ENCODE measurements around the gene PCDHGA2.
"Not testable (repeated sequence)": the region's sequence is repeated elsewhere in the genome, so short reads cannot be mapped to it uniquely, and the experiment has no call there.

PCDHGA2 gene

GRCh38 chr5:141366016-141366896, 27.7 kb downstream of the PCDHGA2 start:
- H3K36me3 ChIP-seq (ENCODE audit: control insufficient read depth, insufficient read depth, low read length), result no peaks in the 10 kb centered on the region
- no peak overlapping the region for H3K9ac ChIP-seq (ENCODE audit: low read depth, low read length)
- no peaks in the 10 kb centered on the region for H3K27me3 ChIP-seq (ENCODE audit: control insufficient read depth, insufficient read depth, low read length)
- no peak overlapping the region for H3K27ac ChIP-seq (ENCODE audit: low read depth, low read length)
- no peaks in the 10 kb centered on the region for H3K4me1 ChIP-seq (ENCODE audit: control insufficient read depth, insufficient read depth, low read length)
- peaks cover 62% of the 10 kb centered on the region for H3K9me3 ChIP-seq (ENCODE audit: control insufficient read depth, insufficient read depth, low read length)
- no peak overlapping the region for H3K4me3 ChIP-seq (ENCODE audit: low read depth, low read length)

- no peak within 1 kb of the TSS for H3K9ac ChIP-seq (ENCODE audit: low read depth, low read length)
- H3K4me3 ChIP-seq (ENCODE audit: low read depth, low read length), result no peak within 1 kb of the TSS
- no peaks in the 10 kb centered on the region for H3K4me1 ChIP-seq (ENCODE audit: control insufficient read depth, insufficient read depth, low read length)
- no peak within 1 kb of the TSS for H3K27ac ChIP-seq (ENCODE audit: low read depth, low read length)
- peaks cover 58% of the 10 kb centered on the region for H3K9me3 ChIP-seq (ENCODE audit: control insufficient read depth, insufficient read depth, low read length)
- no peaks in the 10 kb centered on the region for H3K36me3 ChIP-seq (ENCODE audit: control insufficient read depth, insufficient read depth, low read length)
- no peaks in the 10 kb centered on the region for H3K27me3 ChIP-seq (ENCODE audit: control insufficient read depth, insufficient read depth, low read length)
These were observed 31.7 kb downstream of the PCDHGA2 start, which contains the start of gene PCDHGB3 for GRCh38 chr5:141369994-141370848. Gene PCDHGB3, plus strand, starts transcription at chr5:141370242. Its CDS starts 153 bp downstream, at chr5:141370395.

DNA sequence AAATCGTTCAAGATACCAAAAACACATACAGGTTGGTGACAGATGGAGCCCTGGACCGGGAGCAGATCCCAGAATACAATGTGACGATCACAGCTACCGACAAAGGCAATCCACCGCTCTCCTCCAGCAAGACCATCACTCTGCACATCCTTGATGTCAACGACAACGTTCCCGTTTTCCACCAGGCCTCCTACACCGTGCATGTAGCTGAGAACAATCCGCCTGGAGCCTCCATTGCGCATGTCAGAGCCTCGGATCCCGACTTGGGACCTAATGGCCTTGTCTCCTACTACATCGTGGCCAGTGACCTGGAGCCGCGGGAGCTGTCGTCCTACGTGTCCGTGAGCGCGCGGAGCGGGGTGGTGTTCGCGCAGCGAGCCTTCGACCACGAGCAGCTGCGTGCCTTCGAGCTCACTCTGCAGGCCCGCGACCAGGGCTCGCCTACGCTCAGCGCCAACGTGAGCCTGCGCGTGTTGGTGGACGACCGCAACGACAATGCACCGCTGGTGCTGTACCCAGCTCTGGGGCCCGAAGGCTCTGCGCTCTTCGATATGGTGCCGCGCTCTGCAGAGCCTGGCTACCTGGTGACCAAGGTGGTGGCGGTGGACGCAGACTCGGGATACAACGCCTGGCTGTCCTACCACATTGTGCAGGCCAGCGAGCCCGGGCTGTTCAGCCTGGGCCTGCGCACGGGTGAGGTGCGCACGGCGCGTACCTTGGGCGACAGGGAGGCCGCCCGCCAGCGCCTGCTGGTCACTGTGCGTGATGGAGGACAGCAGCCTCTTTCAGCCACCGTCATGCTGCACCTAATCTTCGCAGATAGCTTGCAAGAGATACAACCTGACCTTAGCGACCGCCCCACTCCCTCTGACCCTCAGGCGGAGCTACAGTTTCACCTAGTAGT, 33.3 kb downstream of the PCDHGA2 start:
- no peak overlapping the region for H3K27ac ChIP-seq (ENCODE audit: low read depth, low read length)
- no peaks in the 10 kb centered on the region for H3K4me1 ChIP-seq (ENCODE audit: control insufficient read depth, insufficient read depth, low read length)
- no peaks in the 10 kb centered on the region for H3K27me3 ChIP-seq (ENCODE audit: control insufficient read depth, insufficient read depth, low read length)
- H3K9me3 ChIP-seq (ENCODE audit: control insufficient read depth, insufficient read depth, low read length), result peaks cover 51% of the 10 kb centered on the region
- H3K4me3 ChIP-seq (ENCODE audit: low read depth, low read length), result no peak overlapping the region
- no peaks in the 10 kb centered on the region for H3K36me3 ChIP-seq (ENCODE audit: control insufficient read depth, insufficient read depth, low read length)
- no peak overlapping the region for H3K9ac ChIP-seq (ENCODE audit: low read depth, low read length)

DNA sequence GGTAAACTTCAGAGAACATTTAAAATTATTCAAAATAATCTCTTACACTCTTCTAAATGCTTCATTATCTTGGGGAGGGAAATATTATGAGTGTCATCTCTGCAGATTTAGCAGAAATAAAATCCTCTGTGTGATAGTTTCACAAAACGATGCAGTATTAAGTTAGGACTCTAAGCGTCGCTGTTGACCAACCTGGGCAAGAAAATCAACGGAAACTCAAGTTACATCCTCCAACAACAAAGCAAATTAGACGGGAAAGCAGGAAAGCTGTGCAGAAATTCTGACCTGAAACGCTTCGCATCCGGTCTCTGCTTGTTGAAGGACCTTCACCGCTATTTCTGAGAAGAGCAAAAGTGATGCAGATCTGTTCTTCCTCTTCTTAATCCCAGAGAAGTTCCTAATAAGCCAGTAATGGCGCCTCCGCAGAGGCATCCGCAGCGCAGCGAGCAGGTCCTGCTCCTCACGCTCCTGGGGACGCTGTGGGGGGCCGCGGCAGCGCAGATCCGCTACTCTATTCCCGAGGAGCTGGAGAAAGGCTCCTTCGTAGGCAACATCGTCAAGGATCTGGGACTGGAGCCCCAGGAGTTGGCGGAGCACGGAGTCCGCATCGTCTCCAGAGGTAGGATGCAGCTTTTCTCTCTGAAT, 35.2 kb downstream of the PCDHGA2 start, which contains the start of gene PCDHGA6:
PCDHGA6 (plus strand) TSS at position 219 of the 645 bp plus-strand sequence; CDS start at position 412, 193 bp downstream.
- H3K27me3 ChIP-seq (ENCODE audit: control insufficient read depth, insufficient read depth, low read length), result no peaks in the 10 kb centered on the region
- peaks cover 48% of the 10 kb centered on the region for H3K9me3 ChIP-seq (ENCODE audit: control insufficient read depth, insufficient read depth, low read length)
- no peaks in the 10 kb centered on the region for H3K4me1 ChIP-seq (ENCODE audit: control insufficient read depth, insufficient read depth, low read length)
- H3K9ac ChIP-seq (ENCODE audit: low read depth, low read length), result no peak within 1 kb of the TSS
- peak within 1 kb of the TSS; percentile 33; the same call in 1 of the 2 replicates for H3K4me3 ChIP-seq (ENCODE audit: low read depth, low read length)
- no peaks in the 10 kb centered on the region for H3K36me3 ChIP-seq (ENCODE audit: control insufficient read depth, insufficient read depth, low read length)
- H3K27ac ChIP-seq (ENCODE audit: low read depth, low read length), result no peak within 1 kb of the TSS

DNA sequence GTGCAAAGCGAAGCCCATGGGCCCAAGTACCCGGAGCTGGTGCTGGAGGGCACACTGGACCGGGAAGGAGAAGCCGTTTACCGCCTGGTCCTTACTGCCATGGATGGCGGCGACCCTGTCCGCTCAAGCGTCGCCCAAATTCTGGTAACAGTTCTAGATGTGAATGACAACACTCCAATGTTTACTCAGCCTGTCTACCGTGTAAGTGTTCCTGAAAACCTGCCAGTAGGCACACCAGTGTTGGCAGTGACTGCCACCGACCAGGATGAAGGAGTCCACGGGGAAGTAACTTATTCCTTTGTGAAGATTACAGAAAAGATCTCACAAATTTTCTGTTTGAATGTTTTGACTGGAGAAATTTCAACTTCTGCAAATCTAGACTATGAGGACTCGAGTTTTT, 36.1 kb downstream of the PCDHGA2 start:
- Histone ChIP-seq H3K4me3 (ENCODE audit: low read depth, low read length) (no peak overlapping the region), H3K27ac (ENCODE audit: low read depth, low read length) (no peak overlapping the region), H3K27me3 (ENCODE audit: control insufficient read depth, insufficient read depth, low read length) (no peaks in the 10 kb centered on the region), H3K36me3 (ENCODE audit: control insufficient read depth, insufficient read depth, low read length) (no peaks in the 10 kb centered on the region), H3K9me3 (ENCODE audit: control insufficient read depth, insufficient read depth, low read length) (peaks cover 48% of the 10 kb centered on the region), H3K4me1 (ENCODE audit: control insufficient read depth, insufficient read depth, low read length) (no peaks in the 10 kb centered on the region), H3K9ac (ENCODE audit: low read depth, low read length) (no peak overlapping the region)

- not testable (repeated sequence) for H3K36me3 ChIP-seq (ENCODE audit: control insufficient read depth, insufficient read depth, low read length); H3K4me1 ChIP-seq (ENCODE audit: control insufficient read depth, insufficient read depth, low read length); H3K9ac ChIP-seq (ENCODE audit: low read depth, low read length); H3K27me3 ChIP-seq (ENCODE audit: control insufficient read depth, insufficient read depth, low read length); H3K4me3 ChIP-seq (ENCODE audit: low read depth, low read length); H3K27ac ChIP-seq (ENCODE audit: low read depth, low read length)
- peaks cover 46% of the 10 kb centered on the region for H3K9me3 ChIP-seq (ENCODE audit: control insufficient read depth, insufficient read depth, low read length)
These were observed 37.0 kb downstream of the PCDHGA2 start for GRCh38 chr5:141375444-141376155.

DNA sequence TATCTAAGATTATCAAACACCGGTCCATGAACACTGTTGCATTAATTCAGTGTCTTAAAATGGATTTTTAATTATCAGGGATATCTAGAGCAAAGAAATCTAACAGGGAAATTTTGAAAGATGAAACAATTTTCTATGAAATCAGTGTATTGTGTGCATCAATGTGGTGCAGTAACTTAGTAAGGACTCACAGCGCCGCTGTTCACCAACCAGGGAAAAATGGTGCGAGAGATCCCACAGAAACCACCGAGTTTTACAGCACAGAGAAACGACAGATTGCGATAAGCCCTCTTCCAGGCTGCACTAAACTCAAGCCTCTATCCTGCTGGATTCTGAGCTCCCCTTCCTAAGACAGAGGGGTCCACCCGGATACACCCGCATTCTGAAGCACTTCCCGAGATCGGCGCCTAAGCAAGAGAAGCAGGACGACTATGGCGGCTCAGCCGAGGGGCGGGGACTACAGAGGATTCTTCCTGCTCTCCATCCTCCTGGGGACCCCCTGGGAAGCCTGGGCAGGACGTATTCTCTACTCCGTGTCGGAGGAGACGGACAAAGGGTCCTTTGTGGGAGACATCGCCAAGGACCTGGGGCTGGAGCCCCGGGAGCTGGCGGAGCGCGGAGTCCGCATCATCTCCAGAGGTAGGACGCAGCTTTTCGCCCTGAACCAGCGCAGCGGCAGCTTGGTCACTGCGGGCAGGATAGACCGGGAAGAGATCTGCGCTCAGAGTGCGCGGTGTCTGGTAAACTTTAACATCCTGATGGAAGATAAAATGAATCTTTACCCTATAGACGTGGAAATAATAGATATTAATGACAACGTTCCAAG, 44.1 kb downstream of the PCDHGA2 start, which contains the start of gene PCDHGA7:
PCDHGA7 (plus strand) TSS at position 274 of the 826 bp plus-strand sequence; CDS start at position 432, 158 bp downstream.
- peaks cover 43% of the 10 kb centered on the region for H3K9me3 ChIP-seq (ENCODE audit: control insufficient read depth, insufficient read depth, low read length)
- no peak within 1 kb of the TSS for H3K27ac ChIP-seq (ENCODE audit: low read depth, low read length)
- H3K27me3 ChIP-seq (ENCODE audit: control insufficient read depth, insufficient read depth, low read length), result no peaks in the 10 kb centered on the region
- H3K4me3 ChIP-seq (ENCODE audit: low read depth, low read length), result no peak within 1 kb of the TSS
- no peaks in the 10 kb centered on the region for H3K36me3 ChIP-seq (ENCODE audit: control insufficient read depth, insufficient read depth, low read length)
- no peak within 1 kb of the TSS for H3K9ac ChIP-seq (ENCODE audit: low read depth, low read length)
- no peaks in the 10 kb centered on the region for H3K4me1 ChIP-seq (ENCODE audit: control insufficient read depth, insufficient read depth, low read length)

GRCh38 chr5:141383345-141383744, 44.8 kb downstream of the PCDHGA2 start:
- Histone ChIP-seq H3K4me1 (ENCODE audit: control insufficient read depth, insufficient read depth, low read length) (no peaks in the 10 kb centered on the region), H3K27me3 (ENCODE audit: control insufficient read depth, insufficient read depth, low read length) (0 out of 2 replicates have a peak, but pooled peaks cover 1% of the 10 kb centered on the region), H3K36me3 (ENCODE audit: control insufficient read depth, insufficient read depth, low read length) (no peaks in the 10 kb centered on the region), H3K9me3 (ENCODE audit: control insufficient read depth, insufficient read depth, low read length) (peaks cover 45% of the 10 kb centered on the region), H3K4me3 (ENCODE audit: low read depth, low read length) (no peak overlapping the region), H3K9ac (ENCODE audit: low read depth, low read length) (no peak overlapping the region), H3K27ac (ENCODE audit: low read depth, low read length) (no peak overlapping the region)
